ENCODE data around the gene ZNRD2. TPM values are rescaled to one million over a fixed set of nuclear protein-coding genes. Genes with fewer than 3 reads are reported as not detected.

ZNRD2 gene
- total and polyA plus RNA-seq, 5 experiments from 2014 or later = 31.5 to 86.3 (median 62.9) TPM

- Mint-ChIP-seq H3K4me3 (peak overlapping the region in 3 of 10 donors; percentile 1 to 28 (median 18)), H3K4me1 (peaks cover 21 to 47% (median 44%) of the 10 kb centered on the region in 4 donors), H3K9me3 (no peaks in the 10 kb centered on the region), H3K36me3 (peaks cover 0 to 50% (median 6%) of the 10 kb centered on the region in 3 donors), H3K27me3 (no peaks in the 10 kb centered on the region), H3K27ac (peak overlapping the region; percentile 55 to 89 (median 80))
- DNase-seq = no peak
- no peak for ATAC-seq
- POLR2A ChIA-PET = interaction anchor here (0.6 to 38.5 kb wide), 5 partner anchors 43 to 825 kb away, joined by 3 to 1068 read pairs (median 3); partner anchors contain the start of genes RELA and SIPA1
Observed at GRCh38 chr11:65609229-65609628, 39.0 kb downstream of the ZNRD2 start.

- POLR2A ChIA-PET = interaction anchor here (0.5 to 38.5 kb wide), 3 partner anchors 15 to 351 kb away, joined by 3 to 1068 read pairs (median 4); partner anchors contain the start of genes RELA and SIPA1
- H3K9me3 Mint-ChIP-seq = no peaks in the 10 kb centered on the region
- H3K36me3 Mint-ChIP-seq = peaks cover 0 to 46% (median 6%) of the 10 kb centered on the region in 3 donors
- peak overlapping the region; percentile 55 to 96 (median 84) for H3K27ac Mint-ChIP-seq
- peak overlapping the region in 6 of 10 donors; percentile 7 to 60 (median 42) for H3K4me3 Mint-ChIP-seq
- no peak for DNase-seq
- peaks cover 21 to 47% (median 44%) of the 10 kb centered on the region in 4 donors for H3K4me1 Mint-ChIP-seq
- ATAC-seq = no peak
- no peaks in the 10 kb centered on the region for H3K27me3 Mint-ChIP-seq
Observed at GRCh38 chr11:65609665-65610064, 39.4 kb downstream of the ZNRD2 start.

- Mint-ChIP-seq H3K9me3 (no peaks in the 10 kb centered on the region), H3K4me3 (peak overlapping the region in 8 of 10 donors; percentile 14 to 96 (median 41)), H3K27ac (peak overlapping the region; percentile 19 to 96 (median 84)), H3K27me3 (no peaks in the 10 kb centered on the region), H3K36me3 (peaks cover 0 to 38% (median 6%) of the 10 kb centered on the region in 3 donors), H3K4me1 (peaks cover 21 to 47% (median 46%) of the 10 kb centered on the region in 4 donors)
- POLR2A ChIA-PET = interaction anchor here (0.5 to 38.5 kb wide), 5 partner anchors 10 to 350 kb away, joined by 3 to 1068 read pairs (median 4); partner anchors contain the start of genes RELA and SIPA1
- ATAC-seq (no peak), DNase-seq (no peak)
Observed at GRCh38 chr11:65610404-65610803, 40.1 kb downstream of the ZNRD2 start.

- no peak for DNase-seq
- Mint-ChIP-seq H3K36me3 (peaks cover 0 to 30% (median 6%) of the 10 kb centered on the region in 3 donors), H3K4me3 (peak overlapping the region; percentile 20 to 97 (median 62)), H3K9me3 (no peaks in the 10 kb centered on the region), H3K27ac (peak overlapping the region; percentile 19 to 96 (median 79)), H3K27me3 (peaks cover 0 to 2% (median 0%) of the 10 kb centered on the region in 5 donors), H3K4me1 (peaks cover 21 to 49% (median 47%) of the 10 kb centered on the region in 4 donors)
- no peak for ATAC-seq
- POLR2A ChIA-PET = interaction anchor here (1.2 to 38.5 kb wide), 4 partner anchors 11 to 41 kb away, joined by 4 to 1068 read pairs (median 28); partner anchors contain the start of genes EHBP1L1, FAM89B, RELA and SIPA1
Observed at GRCh38 chr11:65611028-65611757, 40.9 kb downstream of the ZNRD2 start.

GRCh38 chr11:65611758-65612603 is 41.7 kb downstream of the ZNRD2 start:
- H3K36me3 Mint-ChIP-seq = peaks cover 0 to 28% (median 6%) of the 10 kb centered on the region in 3 donors
- H3K4me1 Mint-ChIP-seq = peaks cover 26 to 56% (median 55%) of the 10 kb centered on the region in 4 donors
- peak overlapping the region; percentile 78 to 96 (median 94) for H3K27ac Mint-ChIP-seq
- peak overlapping the region; percentile 86 to 99 (median 94) for H3K4me3 Mint-ChIP-seq
- DNase-seq = no peak
- ATAC-seq = no peak
- H3K9me3 Mint-ChIP-seq = no peaks in the 10 kb centered on the region
- POLR2A ChIA-PET = interaction anchor here (1.3 to 38.5 kb wide), 6 partner anchors 9 to 75 kb away, joined by 3 to 1068 read pairs (median 5); partner anchors contain the start of genes EHBP1L1, FAM89B, RELA and SIPA1
- peaks cover 0 to 2% (median 0%) of the 10 kb centered on the region in 5 donors for H3K27me3 Mint-ChIP-seq

GRCh38 chr11:65612691-65613090 is 42.4 kb downstream of the ZNRD2 start:
- ATAC-seq = no peak
- H3K36me3 Mint-ChIP-seq = peaks cover 0 to 29% (median 4%) of the 10 kb centered on the region in 3 donors

GRCh38 chr11:65613091-65613928 is 43.0 kb downstream of the ZNRD2 start:
- POLR2A ChIA-PET = interaction anchor here (0.7 to 38.5 kb wide), 16 partner anchors 10 to 803 kb away, joined by 3 to 1068 read pairs (median 4); partner anchors contain the start of genes EHBP1L1, FAM89B, KCNK7 and MUS81
- peak overlapping the region; percentile 47 to 96 (median 93) for H3K27ac Mint-ChIP-seq
- peaks cover 0 to 29% (median 1%) of the 10 kb centered on the region in 3 donors for H3K36me3 Mint-ChIP-seq
- H3K27me3 Mint-ChIP-seq = peaks cover 0 to 2% (median 0%) of the 10 kb centered on the region in 5 donors
- no peaks in the 10 kb centered on the region for H3K9me3 Mint-ChIP-seq
- ATAC-seq (peak in 1 of 2 donors; percentile 0), DNase-seq (peak in 1 of 10 donors; percentile 19)
- peak overlapping the region; percentile 86 to 99 (median 94) for H3K4me3 Mint-ChIP-seq
- peaks cover 26 to 63% (median 61%) of the 10 kb centered on the region in 4 donors for H3K4me1 Mint-ChIP-seq

More at GRCh38 chr11:65612691-65613090, 42.4 kb downstream of the ZNRD2 start:
- Mint-ChIP-seq H3K27me3 (peaks cover 0 to 2% (median 0%) of the 10 kb centered on the region in 5 donors), H3K9me3 (no peaks in the 10 kb centered on the region), H3K4me3 (peak overlapping the region; percentile 86 to 99 (median 94)), H3K4me1 (peaks cover 26 to 63% (median 61%) of the 10 kb centered on the region in 4 donors), H3K27ac (peak overlapping the region in 9 of 10 donors; percentile 47 to 96 (median 94))
- DNase-seq = no peak
- POLR2A ChIA-PET = interaction anchor here (0.7 to 38.5 kb wide), 10 partner anchors 10 to 75 kb away, joined by 3 to 1068 read pairs (median 4); partner anchors contain the start of genes EHBP1L1, FAM89B, KCNK7 and RELA

- ATAC-seq = peak; percentile 86 to 89
- no peaks in the 10 kb centered on the region for H3K9me3 Mint-ChIP-seq
- peaks cover 22 to 55% (median 51%) of the 10 kb centered on the region in 4 donors for H3K4me1 Mint-ChIP-seq
- DNase-seq = peak; percentile 97 to 100 (median 100)
- POLR2A ChIA-PET = interaction anchor here (0.5 to 38.5 kb wide), 44 partner anchors 9 to 1853 kb away, joined by 3 to 1068 read pairs (median 5); partner anchors contain the start of genes BANF1, CCDC85B, CFL1 and EHBP1L1
- peak within 1 kb of the TSS; percentile 94 to 99 (median 96) for H3K4me3 Mint-ChIP-seq
- peaks cover 0 to 2% (median 0%) of the 10 kb centered on the region in 5 donors for H3K27me3 Mint-ChIP-seq
- H3K27ac Mint-ChIP-seq = peak within 1 kb of the TSS; percentile 94 to 99 (median 97)
- H3K36me3 Mint-ChIP-seq = peaks cover 0 to 32% (median 3%) of the 10 kb centered on the region in 3 donors
Observed at GRCh38 chr11:65615229-65615949, 45.1 kb downstream of the ZNRD2 start, which contains the start of gene PCNX3. Gene PCNX3, plus strand, starts transcription at chr11:65615776. Its CDS starts 536 bp downstream, at chr11:65616312.

GRCh38 chr11:65615950-65616574 is 45.8 kb downstream of the ZNRD2 start:
- POLR2A ChIA-PET = interaction anchor here (0.6 to 38.5 kb wide), 29 partner anchors 10 to 652 kb away, joined by 3 to 1068 read pairs (median 7); partner anchors contain the start of genes BANF1, CCDC85B, EHBP1L1 and EIF1AD
- H3K36me3 Mint-ChIP-seq = peaks cover 0 to 30% (median 3%) of the 10 kb centered on the region in 3 donors
- H3K4me1 Mint-ChIP-seq = peaks cover 19 to 50% (median 45%) of the 10 kb centered on the region in 4 donors
- H3K27me3 Mint-ChIP-seq = peaks cover 0 to 2% (median 0%) of the 10 kb centered on the region in 5 donors
- peak overlapping the region; percentile 94 to 99 (median 96) for H3K4me3 Mint-ChIP-seq
- DNase-seq = peak in 1 of 10 donors; percentile 51
- H3K27ac Mint-ChIP-seq = peak overlapping the region; percentile 88 to 99 (median 97)
- H3K9me3 Mint-ChIP-seq = no peaks in the 10 kb centered on the region
- peak in 1 of 2 donors; percentile 1 for ATAC-seq
